Activated CD4-positive, alpha-beta T cell treated with anti-CD3 and anti-CD28 coated beads, Interleukin-2, Interleukin-6, amounts not matched to agents 100 ng/mL and 50 ng/mL, durations not matched to agents 16 hours and 8 hours (primary cell): ENCODE data around the gene TMPRSS2.

Experiments
- DNase-seq: peaks from one replicate; pipeline ENCODE4 v3.0.0-alpha.2; 2020

Gene TMPRSS2

GRCh38 chr21:41446586-41446985 lies 61.4 kb downstream of the TMPRSS2 start:
- no peak for DNase-seq

GRCh38 chr21:41445465-41445862 lies 62.5 kb downstream of the TMPRSS2 start:
- DNase-seq = no peak

DNA sequence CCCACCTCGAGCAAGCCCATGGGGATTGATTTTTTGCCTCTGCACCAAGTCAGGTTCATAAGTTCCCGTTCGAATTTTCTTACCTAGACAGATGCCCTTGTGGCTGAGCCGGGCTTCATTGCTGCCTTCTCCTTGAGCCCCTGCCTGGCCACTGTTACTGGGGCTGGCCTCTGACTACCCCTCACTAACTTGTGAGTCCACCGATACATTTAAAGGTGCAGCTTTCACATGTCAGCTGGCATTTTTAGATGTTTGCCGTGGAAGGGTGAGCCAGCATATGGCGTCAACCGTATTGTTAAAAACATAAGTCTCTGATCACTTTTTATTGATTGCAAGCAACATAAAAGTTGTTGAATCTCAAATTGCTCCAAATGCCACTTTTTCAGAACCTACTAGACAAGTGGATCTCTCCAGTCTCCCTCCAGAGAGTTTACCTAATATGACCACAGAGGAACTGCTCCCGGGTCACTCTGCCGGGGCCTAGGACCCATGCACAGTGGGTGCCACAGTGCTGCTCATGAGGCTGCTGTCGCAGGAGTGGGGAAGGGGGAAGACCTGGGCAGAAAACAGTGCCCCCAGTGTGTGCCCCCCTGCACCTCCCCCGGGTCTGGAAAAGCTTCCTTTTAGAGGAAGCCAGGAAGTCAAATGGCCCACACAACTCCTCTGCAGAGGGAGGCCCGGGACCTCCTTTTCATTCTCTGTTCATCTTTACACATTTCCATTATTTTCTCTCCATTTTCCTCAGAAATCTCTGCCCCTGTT lies 63.1 kb downstream of the TMPRSS2 start:
- DNase-seq = no peak

DNA sequence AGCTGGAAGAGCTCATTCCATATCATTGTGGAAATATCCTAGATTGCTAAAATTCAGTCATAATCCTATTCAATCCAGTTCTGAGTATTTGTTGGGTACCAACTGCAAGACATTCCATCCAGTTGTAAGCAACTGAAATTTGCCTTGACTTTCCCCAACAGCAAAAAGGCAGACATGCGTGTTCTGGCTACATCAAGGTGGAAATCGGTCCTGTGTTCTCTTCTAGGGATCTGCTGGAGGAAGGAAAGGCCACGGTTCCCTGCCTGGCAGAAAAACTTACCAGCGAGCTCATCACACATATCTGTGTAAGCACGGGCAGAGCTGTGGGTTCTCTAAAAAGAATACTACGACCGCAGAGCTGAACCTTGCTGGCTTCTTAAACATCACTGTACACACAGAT lies 64.4 kb downstream of the TMPRSS2 start:
- no peak for DNase-seq

GRCh38 chr21:41442481-41443186 lies 65.3 kb downstream of the TMPRSS2 start:
- no peak for DNase-seq

DNA sequence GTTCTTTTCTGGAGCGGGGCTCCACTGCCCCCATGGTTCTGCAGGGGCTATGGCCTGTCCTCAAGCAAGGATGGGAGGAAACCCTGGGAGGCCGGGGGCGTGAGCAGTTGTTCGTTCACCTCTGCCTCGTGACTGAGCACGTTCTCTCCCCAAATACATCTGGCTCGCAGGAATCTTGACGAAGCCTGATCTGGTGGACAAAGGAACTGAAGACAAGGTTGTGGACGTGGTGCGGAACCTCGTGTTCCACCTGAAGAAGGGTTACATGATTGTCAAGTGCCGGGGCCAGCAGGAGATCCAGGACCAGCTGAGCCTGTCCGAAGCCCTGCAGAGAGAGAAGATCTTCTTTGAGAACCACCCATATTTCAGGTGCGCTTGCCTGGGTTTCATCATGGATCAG lies 66.4 kb downstream of the TMPRSS2 start:
- DNase-seq = no peak

DNA sequence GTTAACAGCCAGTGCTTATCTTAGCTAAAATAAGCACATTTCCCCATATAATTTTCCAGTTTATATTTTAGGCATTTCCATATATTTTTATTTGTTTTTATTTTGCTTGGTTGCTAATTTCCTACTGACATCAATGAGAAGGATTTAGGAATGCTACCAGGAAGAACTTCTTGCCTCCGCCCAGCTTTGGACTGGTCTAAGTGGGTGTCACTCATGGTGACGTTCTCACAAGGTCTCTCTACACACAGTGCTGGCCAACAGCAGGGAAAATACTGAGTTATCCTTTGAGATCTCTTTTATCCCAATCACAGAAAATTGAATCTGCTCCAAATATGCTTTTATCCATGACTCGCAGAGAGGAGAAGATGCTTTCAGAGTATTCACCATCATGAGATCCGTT lies 68.7 kb downstream of the TMPRSS2 start:
- no peak for DNase-seq

DNA sequence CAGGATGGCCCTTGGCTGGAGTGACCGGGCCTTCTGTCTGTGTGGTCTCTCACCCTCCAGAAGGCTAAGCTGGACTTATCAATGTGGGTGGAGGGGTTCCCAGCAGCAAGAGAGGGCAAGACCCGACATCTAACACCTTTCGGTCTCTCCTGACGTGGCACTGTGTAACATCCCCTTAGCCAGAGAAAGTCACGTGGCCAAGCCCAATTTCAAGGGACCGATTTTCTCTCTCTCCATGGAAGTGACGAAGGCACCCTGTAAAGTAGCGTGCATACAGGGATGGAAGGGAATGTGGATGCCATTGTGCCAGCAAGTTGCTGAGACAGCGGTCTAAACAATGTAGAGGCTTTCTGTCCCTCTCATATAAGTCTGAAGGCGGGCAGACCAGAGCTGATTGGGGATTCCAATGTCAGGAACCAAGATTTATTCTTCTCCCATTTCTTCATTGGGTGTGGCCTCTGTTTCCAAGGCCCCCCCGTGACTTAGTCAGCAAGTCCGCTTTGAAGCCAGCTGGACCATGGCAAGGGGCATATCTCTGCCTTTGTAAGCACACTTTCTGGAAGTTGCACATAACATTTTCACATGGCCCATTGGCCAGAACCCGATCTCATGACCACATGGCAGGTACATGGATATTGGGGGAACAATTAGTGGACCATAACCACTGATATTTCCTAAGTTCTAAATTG lies 69.4 kb downstream of the TMPRSS2 start:
- DNase-seq = no peak

GRCh38 chr21:41437729-41438128 lies 70.2 kb downstream of the TMPRSS2 start:
- peak; percentile 22 for DNase-seq

DNA sequence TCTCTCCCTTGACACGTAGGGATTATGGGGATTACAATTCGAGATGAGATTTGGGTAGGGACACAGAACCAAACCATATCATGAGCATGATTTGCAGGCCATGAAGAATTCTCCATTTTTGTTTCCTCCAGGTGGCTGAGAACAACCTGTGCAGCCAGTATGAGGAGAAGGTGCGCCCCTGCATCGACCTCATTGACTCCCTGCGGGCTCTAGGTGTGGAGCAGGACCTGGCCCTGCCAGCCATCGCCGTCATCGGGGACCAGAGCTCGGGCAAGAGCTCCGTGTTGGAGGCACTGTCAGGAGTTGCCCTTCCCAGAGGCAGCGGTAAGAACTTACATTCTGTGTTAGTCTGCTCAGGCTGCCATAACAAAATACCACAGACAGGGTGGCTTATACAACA lies 72.3 kb downstream of the TMPRSS2 start:
- no peak for DNase-seq

DNA sequence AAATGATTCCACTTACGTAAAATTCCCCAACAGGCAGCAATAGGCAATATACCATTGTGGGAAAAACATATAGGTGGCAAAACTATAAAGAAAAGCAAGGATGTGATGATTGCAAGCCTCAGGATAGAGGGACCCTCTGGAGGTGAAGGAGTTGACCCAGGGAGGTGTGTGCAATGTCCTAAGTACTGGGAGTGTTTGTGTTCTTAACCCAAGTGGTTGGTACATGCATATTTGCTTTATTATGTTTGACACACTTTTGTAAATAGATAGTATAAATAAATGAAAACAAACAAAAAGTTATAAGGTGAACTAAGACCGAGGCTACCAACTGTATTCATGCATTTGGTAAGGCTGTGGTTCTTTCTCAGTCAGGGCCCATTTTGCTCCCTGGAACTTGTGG lies 74.4 kb downstream of the TMPRSS2 start:
- DNase-seq = no peak

- DNase-seq = no peak
Measured at GRCh38 chr21:41432562-41433460, 75.1 kb downstream of the TMPRSS2 start.

DNA sequence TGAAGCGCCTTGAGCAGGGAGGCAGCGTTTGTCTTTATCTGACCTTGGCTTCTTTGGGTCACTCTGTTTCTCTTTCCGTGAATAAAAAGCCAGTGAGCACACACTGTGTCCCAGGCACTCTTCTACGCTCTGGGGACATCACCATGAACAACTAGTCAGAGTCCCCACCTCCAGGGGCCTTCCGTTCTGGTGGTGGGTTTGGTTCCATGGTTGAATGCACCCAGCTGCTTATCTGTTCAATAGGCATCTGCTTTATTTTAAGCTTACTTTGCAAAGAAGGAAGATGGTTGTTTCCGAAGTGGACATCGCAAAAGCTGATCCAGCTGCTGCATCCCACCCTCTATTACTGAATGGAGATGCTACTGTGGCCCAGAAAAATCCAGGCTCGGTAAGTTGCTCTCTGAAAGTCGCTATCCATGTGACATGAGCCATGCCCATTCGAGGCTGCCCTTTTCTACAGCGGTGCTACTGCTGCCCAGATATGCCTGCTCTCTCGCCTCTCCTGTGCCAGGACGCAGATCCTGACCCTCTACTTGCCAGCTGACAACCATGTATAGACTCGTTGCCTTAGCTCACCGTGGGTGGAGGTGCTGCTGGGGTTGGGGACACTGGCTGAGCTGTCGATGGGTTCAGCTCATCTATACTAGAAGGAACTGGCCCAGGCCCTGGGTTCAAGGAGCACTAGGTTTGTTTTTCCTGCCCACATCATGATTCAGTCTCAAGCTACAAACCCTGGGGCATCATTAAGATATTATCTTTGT lies 76.0 kb downstream of the TMPRSS2 start:
- no peak for DNase-seq

GRCh38 chr21:41429925-41430491 lies 78.0 kb downstream of the TMPRSS2 start:
- DNase-seq = no peak

DNA sequence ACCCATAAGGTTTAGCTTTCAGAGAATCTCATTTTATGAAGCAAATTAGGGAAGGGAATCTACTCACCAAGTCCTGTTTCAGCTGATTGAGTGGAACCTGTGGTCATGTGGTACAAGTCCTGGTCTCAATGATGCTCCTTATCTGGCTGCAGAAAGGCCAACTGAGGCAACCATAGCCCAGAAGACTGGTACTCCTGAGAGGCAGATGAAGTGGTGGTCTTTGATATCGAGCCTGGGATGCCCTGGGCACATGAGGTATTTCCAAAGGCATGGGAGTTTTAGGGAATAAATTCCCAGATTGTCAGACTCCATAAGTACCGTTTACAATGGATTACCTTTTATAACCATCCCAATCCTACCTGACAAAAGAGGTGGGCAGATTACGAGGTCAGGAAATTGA lies 78.7 kb downstream of the TMPRSS2 start:
- no peak for DNase-seq

DNA sequence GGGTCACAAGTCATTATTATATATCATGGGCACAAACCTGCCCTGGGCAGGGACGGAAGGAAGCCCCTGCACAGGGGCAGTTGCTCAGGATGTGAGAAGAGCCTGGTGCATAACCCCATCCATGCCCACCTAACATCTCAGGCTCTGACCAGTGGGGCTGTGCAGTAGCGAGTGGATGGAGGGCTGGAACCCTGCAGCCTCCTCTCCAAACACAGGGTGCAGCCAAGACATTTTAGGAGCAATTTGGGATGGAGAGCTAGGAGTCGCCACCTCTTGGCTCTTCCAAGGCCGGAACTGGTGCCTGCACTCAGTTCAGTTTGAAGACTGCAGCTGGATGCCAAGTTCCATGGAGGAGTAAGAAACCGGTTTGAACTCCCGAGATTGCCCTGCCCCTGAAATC lies 79.1 kb downstream of the TMPRSS2 start:
- DNase-seq = no peak

- DNase-seq = no peak
Measured at GRCh38 chr21:41428311-41428710, 79.6 kb downstream of the TMPRSS2 start.

DNA sequence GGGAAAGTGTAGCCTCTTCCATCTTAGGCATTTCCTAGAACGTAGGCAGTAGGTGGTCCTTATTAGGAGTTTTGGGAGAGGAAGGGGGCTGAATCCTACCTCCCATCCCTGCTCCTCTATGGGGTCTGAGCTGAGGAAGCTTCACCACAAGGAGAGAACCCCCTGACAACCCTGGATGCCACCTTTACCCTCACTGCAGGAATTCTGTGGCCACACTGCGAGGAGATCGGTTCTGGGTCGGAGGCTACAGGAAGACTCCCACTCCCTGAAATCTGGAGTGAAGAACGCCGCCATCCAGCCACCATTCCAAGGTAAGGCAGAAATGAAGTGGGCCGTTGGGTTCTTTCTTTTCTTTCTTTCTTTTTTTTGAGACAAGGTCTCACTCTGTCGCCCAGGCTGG lies 80.4 kb downstream of the TMPRSS2 start:
- DNase-seq = no peak

GRCh38 chr21:41426676-41427404 lies 81.1 kb downstream of the TMPRSS2 start:
- DNase-seq = no peak

GRCh38 chr21:41425954-41426675 lies 81.8 kb downstream of the TMPRSS2 start, which contains the start of gene MX1:
MX1 (plus strand) TSS chr21:41426239; CDS start chr21:41432071, 5,832 bp downstream.
- DNase-seq = peak; percentile 82
